ENCODE measurements around the gene APCDD1L.

Gene APCDD1L

GRCh38 chr20:58446960-58447265 lies 68.3 kb downstream of the APCDD1L start:
- TF ChIP-seq YY1 (IDR thresholded peaks at IDR 0.05; ENCODE audit: low read depth) (no peak), EP300 (IDR thresholded peaks at IDR 0.05; ENCODE audit: borderline replicate concordance) (no peak), TCF12 (IDR thresholded peaks at IDR 0.05; ENCODE audit: low read depth) (no peak), MAX (IDR thresholded peaks at IDR 0.05) (no peak), CEBPB (IDR thresholded peaks at IDR 0.05) (no peak), FOXM1 (IDR thresholded peaks at IDR 0.05; ENCODE audit: borderline replicate concordance, low read depth) (no peak), USF1 (IDR thresholded peaks at IDR 0.05) (no peak), REST (IDR thresholded peaks at IDR 0.05; ENCODE audit: low read depth) (no peak), RAD21 (IDR thresholded peaks at IDR 0.05; ENCODE audit: low read depth) (no peak), NFIC (IDR thresholded peaks at IDR 0.05) (no peak), EGR1 (IDR thresholded peaks at IDR 0.05) (no peak), TEAD4 (IDR thresholded peaks at IDR 0.05) (no peak), CREB1 (IDR thresholded peaks at IDR 0.05; ENCODE audit: low read depth) (no peak), TAF1 (IDR thresholded peaks at IDR 0.05; ENCODE audit: low read depth) (no peak), ZBTB7A (IDR thresholded peaks at IDR 0.05; ENCODE audit: low read depth) (no peak)

GRCh38 chr20:58446264-58446959 lies 68.8 kb downstream of the APCDD1L start:
- TF ChIP-seq RAD21 (IDR thresholded peaks at IDR 0.05; ENCODE audit: low read depth) (no peak), NFIC (IDR thresholded peaks at IDR 0.05) (no peak)

GRCh38 chr20:58444746-58445255 lies 70.4 kb downstream of the APCDD1L start:
- TF ChIP-seq EP300 (IDR thresholded peaks at IDR 0.05; ENCODE audit: borderline replicate concordance) (no peak), EGR1 (IDR thresholded peaks at IDR 0.05) (no peak), FOXM1 (IDR thresholded peaks at IDR 0.05; ENCODE audit: borderline replicate concordance, low read depth) (no peak), YY1 (IDR thresholded peaks at IDR 0.05; ENCODE audit: low read depth) (no peak), CEBPB (IDR thresholded peaks at IDR 0.05) (no peak), MAX (IDR thresholded peaks at IDR 0.05) (no peak), TAF1 (IDR thresholded peaks at IDR 0.05; ENCODE audit: low read depth) (no peak), TEAD4 (IDR thresholded peaks at IDR 0.05) (no peak), USF1 (IDR thresholded peaks at IDR 0.05) (no peak), TCF12 (IDR thresholded peaks at IDR 0.05; ENCODE audit: low read depth) (no peak), RAD21 (IDR thresholded peaks at IDR 0.05; ENCODE audit: low read depth) (no peak), ZBTB7A (IDR thresholded peaks at IDR 0.05; ENCODE audit: low read depth) (no peak), CREB1 (IDR thresholded peaks at IDR 0.05; ENCODE audit: low read depth) (no peak)

- TF ChIP-seq EP300 (IDR thresholded peaks at IDR 0.05; ENCODE audit: borderline replicate concordance): no peak
- TF ChIP-seq RAD21 (IDR thresholded peaks at IDR 0.05; ENCODE audit: low read depth): no peak
- no peak for TF ChIP-seq ZBTB7A (IDR thresholded peaks at IDR 0.05; ENCODE audit: low read depth)
- TF ChIP-seq FOXM1 (IDR thresholded peaks at IDR 0.05; ENCODE audit: borderline replicate concordance, low read depth): no peak
- no peak for TF ChIP-seq TAF1 (IDR thresholded peaks at IDR 0.05; ENCODE audit: low read depth)
- TF ChIP-seq CREB1 (IDR thresholded peaks at IDR 0.05; ENCODE audit: low read depth): no peak
- TF ChIP-seq CEBPB (IDR thresholded peaks at IDR 0.05): no peak
- TF ChIP-seq USF1 (IDR thresholded peaks at IDR 0.05): no peak
- TF ChIP-seq YY1 (IDR thresholded peaks at IDR 0.05; ENCODE audit: low read depth): no peak
- no peak for TF ChIP-seq REST (IDR thresholded peaks at IDR 0.05; ENCODE audit: low read depth)
- no peak for TF ChIP-seq MAX (IDR thresholded peaks at IDR 0.05)
Measured at GRCh38 chr20:58441723-58442122, 73.5 kb downstream of the APCDD1L start.

GRCh38 chr20:58440021-58440767 lies 75.0 kb downstream of the APCDD1L start:
- no peak for TF ChIP-seq CREB1 (IDR thresholded peaks at IDR 0.05; ENCODE audit: low read depth)
- TF ChIP-seq EP300 (IDR thresholded peaks at IDR 0.05; ENCODE audit: borderline replicate concordance): no peak
- no peak for TF ChIP-seq MAX (IDR thresholded peaks at IDR 0.05)

Data from Ishikawa (cell line).